HepG2 (cell line): ENCODE measurements around the gene PPCDC. TPM values are rescaled to one million over a fixed set of nuclear protein-coding genes. Genes with fewer than 3 reads are reported as not detected.

Experiments used
- DR1 ChIP-seq: sonication (generic); formaldehyde crosslinking; IDR thresholded peaks from 2 replicates; pipeline ENCODE4 v1.8.0; 2021; ENCODE audit warnings: mild to moderate bottlenecking, missing genetic modification reagents, inconsistent platforms
- NR2F2 ChIP-seq: IDR thresholded peaks from 2 replicates; pipeline ENCODE4 v1.6.1; 2012; ENCODE audit warnings: low read depth, inconsistent platforms, borderline replicate concordance
- PHF5A ChIP-seq: IDR thresholded peaks from one replicate; pipeline ENCODE4 v1.6.1; 2018; ENCODE audit warnings: low read depth, missing genetic modification reagents; ENCODE audit not compliant: unreplicated experiment
- ZNF441 ChIP-seq: sonication (generic); formaldehyde crosslinking; IDR thresholded peaks from 2 replicates; pipeline ENCODE4 v1.7.0; 2021; ENCODE audit warnings: missing genetic modification reagents, borderline replicate concordance
- ZNF547 ChIP-seq: sonication (generic); formaldehyde crosslinking; IDR thresholded peaks from 2 replicates; pipeline ENCODE4 v1.5.1; 2020; ENCODE audit warnings: mild to moderate bottlenecking, missing genetic modification reagents
- ZNF678 ChIP-seq: sonication (generic); formaldehyde crosslinking; IDR thresholded peaks from 2 replicates; pipeline ENCODE4 v1.4.0; 2020; ENCODE audit warnings: mild to moderate bottlenecking, missing genetic modification reagents
- ZNF879 ChIP-seq: sonication (generic); formaldehyde crosslinking; IDR thresholded peaks from 2 replicates; pipeline ENCODE4 v1.8.1; 2023; ENCODE audit warnings: missing genetic modification reagents
- polyA plus RNA-seq, 8 experiments: library from polyadenylated mRNA; depleted of rRNA in 3 of 8; stranded (reverse) in 7 of 8; unstranded in 1 of 8; fragments of >200 nt; fragmentation: Illumina TruSeq in 4 of 8; extraction: Trizol in 4 of 8; gene quantifications; 2 replicates each; pipeline versions ENCODE4 v1.2.1 to v1.2.3, GENCODE V29; 2011 to 2016; ENCODE audit warnings: low read depth in 4 of 8, missing spikeins in 1 of 8, mixed read lengths in 1 of 8; ENCODE audit not compliant: insufficient read depth in 1 of 8
- total RNA-seq, 5 experiments: library from RNA; depleted of rRNA; stranded (reverse); fragments of >200 nt; fragmentation: Illumina TruSeq; extraction: Trizol; gene quantifications; 2 replicates each; pipeline ENCODE4 v1.2.3, GENCODE V29; 2016; ENCODE audit warnings: low read depth in 1 of 5
- TF ChIP-seq, protein P1 (sequence below): sonication (generic); formaldehyde crosslinking; IDR thresholded peaks from 2 replicates; pipeline ENCODE4 v1.5.0; 2020; ENCODE audit warnings: mild to moderate bottlenecking, missing genetic modification reagents, borderline replicate concordance
- TF ChIP-seq, protein P2 (sequence below): sonication (generic); formaldehyde crosslinking; IDR thresholded peaks from 2 replicates; pipeline ENCODE4 v1.8.1; 2023; ENCODE audit warnings: mild to moderate bottlenecking, moderate library complexity, missing genetic modification reagents
- TF ChIP-seq, protein P3 (sequence below): sonication (generic); formaldehyde crosslinking; IDR thresholded peaks from 2 replicates; pipeline ENCODE4 v1.4.0; 2020; ENCODE audit warnings: missing genetic modification reagents, borderline replicate concordance
- TF ChIP-seq, protein P4 (sequence below): sonication (generic); formaldehyde crosslinking; IDR thresholded peaks from 2 replicates; pipeline ENCODE4 v1.4.0; 2020; ENCODE audit warnings: missing genetic modification reagents
- TF ChIP-seq, protein P5 (sequence below): IDR thresholded peaks from 2 replicates; pipeline ENCODE4 v1.6.1; 2016; ENCODE audit warnings: mild to moderate bottlenecking, missing biosample characterization, missing genetic modification reagents

The PPCDC gene
- total and polyA plus RNA-seq, 2 of the 13 experiments (the other 11 are each of a cell fraction or from before 2014, with no cell fraction given) = 12.3 to 12.8 TPM

DNA sequence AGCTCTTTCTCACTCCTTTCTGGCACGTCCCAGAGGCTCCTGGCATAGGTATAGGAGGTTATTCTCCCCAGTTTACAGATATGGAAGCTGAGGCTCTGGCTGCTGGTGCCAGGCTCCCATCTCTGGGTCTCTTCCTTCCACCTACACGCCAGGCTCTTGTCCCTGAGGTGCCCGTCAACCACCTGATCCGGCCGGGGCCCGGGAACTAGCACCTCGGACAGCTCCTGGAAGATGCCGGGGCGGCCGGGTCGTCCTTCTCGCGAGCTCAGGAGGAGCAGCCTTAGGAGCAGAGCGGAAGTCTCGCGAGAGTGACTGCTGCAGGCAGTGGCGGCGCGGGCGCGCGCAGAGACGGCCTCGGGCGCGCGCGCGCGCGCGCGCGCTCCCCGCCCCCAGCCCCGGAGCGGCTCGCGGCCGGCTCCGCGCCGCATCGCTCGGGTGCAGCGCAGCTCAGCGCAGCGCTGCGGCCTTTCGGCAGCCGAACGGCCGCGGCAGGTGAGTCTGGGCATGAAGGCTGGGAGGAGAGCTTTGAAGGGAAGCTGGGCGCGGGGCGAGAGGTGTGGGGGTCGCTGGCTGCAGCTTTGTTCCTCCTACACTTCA is 28.1 kb upstream of the PPCDC start, which contains the start of gene SCAMP5 (continued):
- TF ChIP-seq, protein P1, sequence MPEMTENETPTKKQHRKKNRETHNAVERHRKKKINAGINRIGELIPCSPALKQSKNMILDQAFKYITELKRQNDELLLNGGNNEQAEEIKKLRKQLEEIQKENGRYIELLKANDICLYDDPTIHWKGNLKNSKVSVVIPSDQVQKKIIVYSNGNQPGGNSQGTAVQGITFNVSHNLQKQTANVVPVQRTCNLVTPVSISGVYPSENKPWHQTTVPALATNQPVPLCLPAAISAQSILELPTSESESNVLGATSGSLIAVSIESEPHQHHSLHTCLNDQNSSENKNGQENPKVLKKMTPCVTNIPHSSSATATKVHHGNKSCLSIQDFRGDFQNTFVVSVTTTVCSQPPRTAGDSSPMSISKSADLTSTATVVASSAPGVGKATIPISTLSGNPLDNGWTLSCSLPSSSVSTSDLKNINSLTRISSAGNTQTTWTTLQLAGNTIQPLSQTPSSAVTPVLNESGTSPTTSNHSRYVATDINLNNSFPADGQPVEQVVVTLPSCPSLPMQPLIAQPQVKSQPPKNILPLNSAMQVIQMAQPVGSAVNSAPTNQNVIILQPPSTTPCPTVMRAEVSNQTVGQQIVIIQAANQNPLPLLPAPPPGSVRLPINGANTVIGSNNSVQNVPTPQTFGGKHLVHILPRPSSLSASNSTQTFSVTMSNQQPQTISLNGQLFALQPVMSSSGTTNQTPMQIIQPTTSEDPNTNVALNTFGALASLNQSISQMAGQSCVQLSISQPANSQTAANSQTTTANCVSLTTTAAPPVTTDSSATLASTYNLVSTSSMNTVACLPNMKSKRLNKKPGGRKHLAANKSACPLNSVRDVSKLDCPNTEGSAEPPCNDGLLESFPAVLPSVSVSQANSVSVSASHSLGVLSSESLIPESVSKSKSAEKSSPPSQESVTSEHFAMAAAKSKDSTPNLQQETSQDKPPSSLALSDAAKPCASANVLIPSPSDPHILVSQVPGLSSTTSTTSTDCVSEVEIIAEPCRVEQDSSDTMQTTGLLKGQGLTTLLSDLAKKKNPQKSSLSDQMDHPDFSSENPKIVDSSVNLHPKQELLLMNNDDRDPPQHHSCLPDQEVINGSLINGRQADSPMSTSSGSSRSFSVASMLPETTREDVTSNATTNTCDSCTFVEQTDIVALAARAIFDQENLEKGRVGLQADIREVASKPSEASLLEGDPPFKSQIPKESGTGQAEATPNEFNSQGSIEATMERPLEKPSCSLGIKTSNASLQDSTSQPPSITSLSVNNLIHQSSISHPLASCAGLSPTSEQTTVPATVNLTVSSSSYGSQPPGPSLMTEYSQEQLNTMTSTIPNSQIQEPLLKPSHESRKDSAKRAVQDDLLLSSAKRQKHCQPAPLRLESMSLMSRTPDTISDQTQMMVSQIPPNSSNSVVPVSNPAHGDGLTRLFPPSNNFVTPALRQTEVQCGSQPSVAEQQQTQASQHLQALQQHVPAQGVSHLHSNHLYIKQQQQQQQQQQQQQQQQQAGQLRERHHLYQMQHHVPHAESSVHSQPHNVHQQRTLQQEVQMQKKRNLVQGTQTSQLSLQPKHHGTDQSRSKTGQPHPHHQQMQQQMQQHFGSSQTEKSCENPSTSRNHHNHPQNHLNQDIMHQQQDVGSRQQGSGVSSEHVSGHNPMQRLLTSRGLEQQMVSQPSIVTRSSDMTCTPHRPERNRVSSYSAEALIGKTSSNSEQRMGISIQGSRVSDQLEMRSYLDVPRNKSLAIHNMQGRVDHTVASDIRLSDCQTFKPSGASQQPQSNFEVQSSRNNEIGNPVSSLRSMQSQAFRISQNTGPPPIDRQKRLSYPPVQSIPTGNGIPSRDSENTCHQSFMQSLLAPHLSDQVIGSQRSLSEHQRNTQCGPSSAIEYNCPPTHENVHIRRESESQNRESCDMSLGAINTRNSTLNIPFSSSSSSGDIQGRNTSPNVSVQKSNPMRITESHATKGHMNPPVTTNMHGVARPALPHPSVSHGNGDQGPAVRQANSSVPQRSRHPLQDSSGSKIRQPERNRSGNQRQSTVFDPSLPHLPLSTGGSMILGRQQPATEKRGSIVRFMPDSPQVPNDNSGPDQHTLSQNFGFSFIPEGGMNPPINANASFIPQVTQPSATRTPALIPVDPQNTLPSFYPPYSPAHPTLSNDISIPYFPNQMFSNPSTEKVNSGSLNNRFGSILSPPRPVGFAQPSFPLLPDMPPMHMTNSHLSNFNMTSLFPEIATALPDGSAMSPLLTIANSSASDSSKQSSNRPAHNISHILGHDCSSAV (CRISPR knock-in tag) = no peak
- TF ChIP-seq, protein P2, sequence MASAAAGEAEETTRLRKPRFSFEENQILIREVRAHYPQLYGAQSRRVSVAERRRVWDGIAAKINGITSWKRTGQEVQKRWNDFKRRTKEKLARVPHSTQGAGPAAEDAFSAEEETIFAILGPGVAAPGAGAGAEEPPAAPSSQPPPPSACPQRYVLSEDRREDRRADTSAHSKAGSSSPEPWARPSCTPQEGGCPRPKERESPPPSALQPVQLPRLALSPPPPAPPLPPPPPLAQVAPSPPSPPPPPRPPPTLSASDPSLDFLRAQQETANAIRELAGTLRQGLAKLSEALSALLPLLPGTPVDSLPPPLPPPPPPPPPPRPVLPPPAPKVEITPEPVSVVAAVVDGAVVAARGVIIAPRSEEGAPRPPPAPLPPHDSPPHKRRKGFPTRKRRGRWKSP (CRISPR knock-in tag) = peak; percentile 72; the same call in 1 of the 2 replicates
- TF ChIP-seq PHF5A (CRISPR knock-in tag) = peak; percentile 62
- peak; percentile 27; the same call in 1 of the 2 replicates for TF ChIP-seq ZNF547
- TF ChIP-seq, protein P3, sequence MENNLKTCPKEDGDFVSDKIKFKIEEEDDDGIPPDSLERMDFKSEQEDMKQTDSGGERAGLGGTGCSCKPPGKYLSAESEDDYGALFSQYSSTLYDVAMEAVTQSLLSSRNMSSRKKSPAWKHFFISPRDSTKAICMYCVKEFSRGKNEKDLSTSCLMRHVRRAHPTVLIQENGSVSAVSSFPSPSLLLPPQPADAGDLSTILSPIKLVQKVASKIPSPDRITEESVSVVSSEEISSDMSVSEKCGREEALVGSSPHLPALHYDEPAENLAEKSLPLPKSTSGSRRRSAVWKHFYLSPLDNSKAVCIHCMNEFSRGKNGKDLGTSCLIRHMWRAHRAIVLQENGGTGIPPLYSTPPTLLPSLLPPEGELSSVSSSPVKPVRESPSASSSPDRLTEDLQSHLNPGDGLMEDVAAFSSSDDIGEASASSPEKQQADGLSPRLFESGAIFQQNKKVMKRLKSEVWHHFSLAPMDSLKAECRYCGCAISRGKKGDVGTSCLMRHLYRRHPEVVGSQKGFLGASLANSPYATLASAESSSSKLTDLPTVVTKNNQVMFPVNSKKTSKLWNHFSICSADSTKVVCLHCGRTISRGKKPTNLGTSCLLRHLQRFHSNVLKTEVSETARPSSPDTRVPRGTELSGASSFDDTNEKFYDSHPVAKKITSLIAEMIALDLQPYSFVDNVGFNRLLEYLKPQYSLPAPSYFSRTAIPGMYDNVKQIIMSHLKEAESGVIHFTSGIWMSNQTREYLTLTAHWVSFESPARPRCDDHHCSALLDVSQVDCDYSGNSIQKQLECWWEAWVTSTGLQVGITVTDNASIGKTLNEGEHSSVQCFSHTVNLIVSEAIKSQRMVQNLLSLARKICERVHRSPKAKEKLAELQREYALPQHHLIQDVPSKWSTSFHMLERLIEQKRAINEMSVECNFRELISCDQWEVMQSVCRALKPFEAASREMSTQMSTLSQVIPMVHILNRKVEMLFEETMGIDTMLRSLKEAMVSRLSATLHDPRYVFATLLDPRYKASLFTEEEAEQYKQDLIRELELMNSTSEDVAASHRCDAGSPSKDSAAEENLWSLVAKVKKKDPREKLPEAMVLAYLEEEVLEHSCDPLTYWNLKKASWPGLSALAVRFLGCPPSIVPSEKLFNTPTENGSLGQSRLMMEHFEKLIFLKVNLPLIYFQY = peak; percentile 92
- peak; percentile 93 for TF ChIP-seq ZNF441 (CRISPR knock-in tag)
- TF ChIP-seq, protein P4, sequence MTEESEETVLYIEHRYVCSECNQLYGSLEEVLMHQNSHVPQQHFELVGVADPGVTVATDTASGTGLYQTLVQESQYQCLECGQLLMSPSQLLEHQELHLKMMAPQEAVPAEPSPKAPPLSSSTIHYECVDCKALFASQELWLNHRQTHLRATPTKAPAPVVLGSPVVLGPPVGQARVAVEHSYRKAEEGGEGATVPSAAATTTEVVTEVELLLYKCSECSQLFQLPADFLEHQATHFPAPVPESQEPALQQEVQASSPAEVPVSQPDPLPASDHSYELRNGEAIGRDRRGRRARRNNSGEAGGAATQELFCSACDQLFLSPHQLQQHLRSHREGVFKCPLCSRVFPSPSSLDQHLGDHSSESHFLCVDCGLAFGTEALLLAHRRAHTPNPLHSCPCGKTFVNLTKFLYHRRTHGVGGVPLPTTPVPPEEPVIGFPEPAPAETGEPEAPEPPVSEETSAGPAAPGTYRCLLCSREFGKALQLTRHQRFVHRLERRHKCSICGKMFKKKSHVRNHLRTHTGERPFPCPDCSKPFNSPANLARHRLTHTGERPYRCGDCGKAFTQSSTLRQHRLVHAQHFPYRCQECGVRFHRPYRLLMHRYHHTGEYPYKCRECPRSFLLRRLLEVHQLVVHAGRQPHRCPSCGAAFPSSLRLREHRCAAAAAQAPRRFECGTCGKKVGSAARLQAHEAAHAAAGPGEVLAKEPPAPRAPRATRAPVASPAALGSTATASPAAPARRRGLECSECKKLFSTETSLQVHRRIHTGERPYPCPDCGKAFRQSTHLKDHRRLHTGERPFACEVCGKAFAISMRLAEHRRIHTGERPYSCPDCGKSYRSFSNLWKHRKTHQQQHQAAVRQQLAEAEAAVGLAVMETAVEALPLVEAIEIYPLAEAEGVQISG (CRISPR knock-in tag) = peak; percentile 75
- TF ChIP-seq ZNF879 = 0 out of 2 replicates have a peak, but pooled peaks have one; percentile 10
- TF ChIP-seq ZNF678 (CRISPR knock-in tag) = no peak
- TF ChIP-seq DR1 (CRISPR knock-in tag) = peak; percentile 68; the same call in 1 of the 2 replicates
- TF ChIP-seq, protein P5, sequence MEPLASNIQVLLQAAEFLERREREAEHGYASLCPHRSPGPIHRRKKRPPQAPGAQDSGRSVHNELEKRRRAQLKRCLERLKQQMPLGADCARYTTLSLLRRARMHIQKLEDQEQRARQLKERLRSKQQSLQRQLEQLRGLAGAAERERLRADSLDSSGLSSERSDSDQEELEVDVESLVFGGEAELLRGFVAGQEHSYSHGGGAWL = peak; percentile 92
- no peak for TF ChIP-seq NR2F2
